ENCODE measurements around the gene GARNL3. TPM values are rescaled to one million over a fixed set of nuclear protein-coding genes. Genes with fewer than 3 reads are reported as not detected.

GARNL3 gene
- total and polyA plus RNA-seq, 2 experiments from 2014 or later, result 8.7 to 21.9 TPM

GRCh38 chr9:127417131-127418036 is 152.8 kb downstream of the GARNL3 start:
- H3K79me2 ChIP-seq (replicated peaks; ENCODE audit: insufficient read depth), result no peaks in the 10 kb centered on the region
- H3K36me3 ChIP-seq (ENCODE audit: insufficient read depth), result no peaks in the 10 kb centered on the region
- H3K4me1 Mint-ChIP-seq, result peaks cover 20% of the 10 kb centered on the region
- H2AFZ ChIP-seq, result no peak overlapping the region
- H3K4me1 ChIP-seq (ENCODE audit: insufficient read depth), result peaks cover 6% of the 10 kb centered on the region; the same call in 1 of the 2 replicates
- H3K27ac ChIP-seq (ENCODE audit: low read depth), result no peak overlapping the region
- no peaks in the 10 kb centered on the region for H3K27me3 ChIP-seq (ENCODE audit: insufficient read depth)
- H3K9me2 ChIP-seq (ENCODE audit: insufficient read depth), result no peaks in the 10 kb centered on the region
- no peak overlapping the region for H3K4me3 Mint-ChIP-seq
- H3K4me2 ChIP-seq, result no peak overlapping the region
- DNase-seq (ENCODE audit: low spot score) (no peak), ATAC-seq (peak; percentile 6; the same call in 1 of the 3 replicates)
- H4K20me1 ChIP-seq (replicated peaks; ENCODE audit: insufficient read depth), result no peaks in the 10 kb centered on the region
- H3K9me3 Mint-ChIP-seq, result no peaks in the 10 kb centered on the region
- H3K4me3 ChIP-seq, result no peak overlapping the region
- H3F3A ChIP-seq (replicated peaks; ENCODE audit: low read depth), result 0 out of 2 replicates have a peak, but pooled peaks cover 6% of the 10 kb centered on the region
- H3K27ac Mint-ChIP-seq, result no peak overlapping the region
- H3K36me3 Mint-ChIP-seq (ENCODE audit: low read depth), result peaks cover 6% of the 10 kb centered on the region; the same call in 1 of the 3 replicates
- TF ChIP-seq EZH2phosphoT487 (IDR thresholded peaks at IDR 0.05; ENCODE audit: unreplicated experiment) (no peak), REST (IDR thresholded peaks at IDR 0.05; ENCODE audit: unreplicated experiment) (no peak), EZH2 (IDR thresholded peaks at IDR 0.05; ENCODE audit: low read depth, unreplicated experiment) (no peak), ZNF462 (CRISPR knock-in tag; IDR thresholded peaks at IDR 0.05) (no peak), ZNF114 (CRISPR knock-in tag; IDR thresholded peaks at IDR 0.05) (no peak), ZNF331 (CRISPR knock-in tag; IDR thresholded peaks at IDR 0.05; ENCODE audit: low read depth) (no peak), JUNB (IDR thresholded peaks at IDR 0.05; ENCODE audit: unreplicated experiment) (no peak), CREB1 (CRISPR knock-in tag; IDR thresholded peaks at IDR 0.05; ENCODE audit: low read depth) (no peak), STAT1 (IDR thresholded peaks at IDR 0.05; ENCODE audit: unreplicated experiment) (no peak), ETS1 (IDR thresholded peaks at IDR 0.05) (no peak)
- peaks cover 13% of the 10 kb centered on the region for H3K27me3 Mint-ChIP-seq (ENCODE audit: insufficient read depth, low read depth, poor library complexity)
